HG03571 (cell line): ENCODE data around the gene MADCAM1.
A peak's percentile ranks its signal among the peaks of the same experiment; 100 is the strongest.

Experiments
- ATAC-seq: cut with Tn5 transposase; IDR thresholded peaks from one replicate; pipeline ENCODE4 v1.9.1; 2021; ENCODE audit not compliant: unreplicated experiment

Gene MADCAM1

DNA sequence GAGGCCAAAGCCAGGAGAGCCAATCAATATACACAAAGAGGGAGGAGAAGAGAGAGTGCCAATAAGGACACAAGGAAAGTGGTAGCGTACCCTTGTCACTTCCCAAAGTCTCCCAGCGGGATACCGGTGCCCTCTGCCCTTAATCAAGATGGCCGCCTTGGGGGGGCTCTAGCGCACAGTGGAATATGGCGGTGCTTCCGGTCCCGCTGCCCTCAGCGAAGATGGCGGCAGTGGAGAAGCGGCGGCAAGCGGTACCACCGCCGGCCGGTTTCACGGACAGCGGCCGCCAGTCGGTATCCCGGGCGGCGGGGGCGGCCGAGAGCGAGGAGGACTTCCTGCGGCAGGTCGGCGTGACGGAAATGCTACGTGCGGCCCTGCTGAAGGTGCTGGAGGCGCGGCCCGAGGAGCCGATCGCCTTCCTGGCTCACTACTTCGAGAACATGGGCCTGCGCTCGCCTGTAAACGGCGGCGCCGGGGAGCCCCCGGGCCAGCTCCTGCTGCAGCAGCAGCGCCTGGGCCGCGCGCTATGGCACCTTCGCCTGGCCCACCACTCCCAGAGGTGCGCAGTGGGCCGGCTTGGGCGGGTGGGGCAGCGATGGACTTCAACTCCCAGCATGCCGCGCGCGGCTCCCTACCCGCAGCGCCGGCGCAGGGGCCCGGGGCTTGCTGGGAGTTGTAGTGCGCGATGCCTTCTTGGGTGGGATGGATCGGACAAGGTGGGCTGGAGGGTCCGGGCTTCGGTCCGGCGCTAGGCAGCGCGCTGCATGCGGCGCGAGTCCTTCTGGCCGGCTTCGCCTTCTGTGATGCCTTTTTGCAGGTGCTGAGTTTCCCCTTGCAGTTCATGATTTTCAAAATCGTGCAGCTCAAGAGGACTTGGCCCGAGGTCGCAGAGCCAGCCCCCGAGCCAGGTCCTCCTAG is 11.3 kb downstream of the MADCAM1 start, which contains the start of gene TPGS1:
Gene TPGS1 (plus strand): TSS at position 212 of the 918 bp plus-strand sequence. CDS start 10 bp downstream, at position 222.
- peak; percentile 50 for ATAC-seq

- no peak for ATAC-seq
Observed at GRCh38 chr19:508204-509150, 12.2 kb downstream of the MADCAM1 start.

DNA sequence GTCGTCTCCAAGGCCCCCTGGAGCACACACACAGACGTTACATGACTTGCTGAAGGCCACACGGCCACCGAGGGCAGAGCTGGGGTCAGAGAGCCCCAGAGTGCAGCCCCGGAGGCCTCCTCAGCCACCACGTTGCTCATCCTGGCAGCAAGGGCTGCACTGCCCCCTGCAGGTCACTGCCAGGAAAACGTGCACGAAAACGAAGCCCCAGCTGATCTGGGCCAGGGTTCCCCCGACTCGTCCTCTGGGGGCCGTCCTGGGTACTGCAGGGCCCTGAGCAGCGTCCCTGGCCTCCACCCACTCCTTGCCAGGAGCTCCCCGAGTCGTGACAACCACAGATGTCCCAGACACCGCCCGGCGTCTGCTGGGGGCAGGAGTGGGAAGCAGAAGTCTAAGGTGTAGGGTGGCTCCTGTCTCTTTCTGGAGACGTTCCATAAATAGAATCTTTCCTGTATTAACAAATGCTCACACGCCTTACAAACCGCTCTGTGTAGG is 14.4 kb downstream of the MADCAM1 start:
- no peak for ATAC-seq

GRCh38 chr19:511101-511851 is 15.0 kb downstream of the MADCAM1 start:
- no peak for ATAC-seq

GRCh38 chr19:512547-513365 is 16.5 kb downstream of the MADCAM1 start:
- ATAC-seq, result no peak

- no peak for ATAC-seq
Observed at GRCh38 chr19:513368-514165, 17.3 kb downstream of the MADCAM1 start.

DNA sequence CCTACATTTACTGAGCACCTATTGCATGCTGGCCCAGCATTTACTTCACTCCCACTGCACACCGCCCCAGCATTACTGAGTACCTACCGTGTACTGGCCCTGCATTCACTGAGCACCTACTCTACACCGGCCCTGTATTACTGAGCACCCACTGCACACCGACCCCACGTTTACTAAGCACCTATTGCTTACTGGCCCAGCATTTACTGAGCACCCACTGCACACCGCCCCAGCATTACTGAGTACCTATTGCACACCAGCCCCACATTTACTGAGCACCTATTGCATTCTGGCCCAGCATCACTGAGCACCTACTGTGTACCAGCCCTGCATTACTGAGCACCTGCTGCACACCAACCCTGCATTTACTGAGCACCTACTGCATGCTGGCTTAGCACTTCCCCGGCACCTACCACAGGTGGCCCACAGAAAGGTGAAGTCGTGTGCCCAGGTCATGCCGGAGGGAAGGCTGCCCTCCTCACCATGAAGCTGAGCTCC is 17.9 kb downstream of the MADCAM1 start:
- ATAC-seq, result no peak

- ATAC-seq, result no peak
Observed at GRCh38 chr19:517721-518597, 21.7 kb downstream of the MADCAM1 start.

DNA sequence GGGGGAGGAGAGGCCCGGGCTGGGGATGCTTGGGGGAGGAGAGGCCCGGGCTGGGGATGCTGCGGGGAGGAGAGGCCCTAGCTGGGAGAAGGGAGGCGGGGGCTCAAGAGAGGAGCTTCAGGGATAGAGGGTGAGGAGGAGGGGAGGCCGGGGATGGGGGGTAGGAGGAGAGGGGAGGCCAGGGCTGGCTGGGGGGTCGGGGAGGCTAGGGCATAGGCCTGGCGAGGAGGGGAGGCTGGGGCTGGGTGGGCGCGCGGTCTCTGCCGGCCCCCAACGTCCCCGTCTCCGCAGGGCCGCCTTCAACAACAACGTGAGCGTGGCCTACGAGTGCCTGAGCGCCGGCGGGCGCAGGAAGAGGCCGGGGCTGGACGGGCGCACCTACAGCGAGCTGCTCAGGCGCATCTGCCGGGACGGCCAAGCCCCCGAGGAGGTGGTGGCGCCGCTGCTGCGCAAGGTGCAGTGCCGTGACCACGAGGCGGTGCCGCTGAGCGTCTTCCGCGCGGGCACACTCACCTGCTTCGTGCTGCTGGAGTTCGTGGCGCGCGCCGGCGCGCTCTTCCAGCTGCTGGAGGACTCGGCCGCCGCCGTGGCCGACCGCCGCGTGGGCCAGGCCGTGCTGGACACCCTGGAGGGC is 22.4 kb downstream of the MADCAM1 start:
- ATAC-seq, result no peak

GRCh38 chr19:519449-519865 is 23.2 kb downstream of the MADCAM1 start:
- ATAC-seq, result no peak

DNA sequence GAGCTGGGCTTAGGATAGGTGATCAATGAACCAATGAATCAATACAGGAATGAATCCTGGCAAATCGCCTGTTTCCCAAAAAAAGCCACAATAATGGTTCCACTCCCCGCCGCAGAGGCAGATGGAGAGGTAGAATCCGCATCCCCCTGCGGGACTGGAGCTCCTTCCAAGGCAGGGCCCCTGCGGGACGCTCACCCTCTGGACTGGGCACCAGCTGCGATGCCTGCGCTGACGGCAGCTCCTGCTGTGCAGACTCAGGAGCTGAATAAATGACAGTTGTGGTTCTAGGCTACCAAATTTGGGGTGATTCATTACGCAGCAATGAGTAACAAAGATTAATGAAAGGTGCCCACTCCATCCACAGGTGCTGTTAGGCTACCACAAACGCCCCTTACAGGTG is 26.4 kb downstream of the MADCAM1 start:
- no peak for ATAC-seq

DNA sequence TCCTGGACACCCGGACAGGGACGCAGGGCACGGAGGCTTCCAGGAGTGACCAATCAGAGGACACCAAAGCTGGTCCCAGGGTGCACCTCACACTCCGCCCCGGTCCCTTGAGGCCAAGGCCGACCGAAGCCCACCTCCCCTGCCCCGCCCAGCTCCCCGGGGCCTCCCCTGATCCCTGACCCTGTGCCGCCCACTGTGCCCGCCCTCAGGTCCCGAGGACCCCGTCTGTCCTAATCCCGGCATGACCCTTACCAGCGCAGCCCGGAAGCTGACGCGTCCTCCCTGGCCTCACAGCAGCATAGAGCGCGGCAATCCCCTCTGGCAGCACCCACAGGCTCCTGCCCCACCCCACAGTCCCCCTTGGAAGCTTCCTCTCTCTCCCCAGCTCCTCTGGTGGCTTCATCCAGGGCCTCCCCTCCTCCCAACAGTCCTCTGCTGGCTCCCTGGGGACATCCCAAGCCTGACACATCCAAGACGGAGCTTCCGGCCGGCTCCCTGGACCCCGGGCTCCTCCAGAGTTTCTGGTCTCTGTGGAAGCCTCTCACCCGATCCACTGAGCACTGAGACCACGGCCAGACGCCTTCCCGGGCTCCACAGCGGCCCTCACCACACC is 27.9 kb downstream of the MADCAM1 start:
- ATAC-seq, result no peak

GRCh38 chr19:525029-525428 is 28.7 kb downstream of the MADCAM1 start:
- no peak for ATAC-seq

GRCh38 chr19:525857-526419 is 29.7 kb downstream of the MADCAM1 start:
- no peak for ATAC-seq

GRCh38 chr19:530134-531008 is 34.1 kb downstream of the MADCAM1 start:
- no peak for ATAC-seq
